Activated T-cell treated with anti-CD3 and anti-CD28 coated beads, Interleukin-2, amount 50 U/mL, for 72 hours (primary cell): Measurements from ENCODE around the gene HECTD2. TPM values are rescaled to one million over a fixed set of nuclear protein-coding genes. Genes with fewer than 3 reads are reported as not detected.
"Not testable (repeated sequence)": the region's sequence is repeated elsewhere in the genome, so short reads cannot be mapped to it uniquely, and the experiment has no call there.

Experiments
- ATAC-seq, 2 donors: fragments of 150-1000 bp; cut with Tn5 transposase; replicated peaks in 1 of 2; 2 replicates each; pipeline ENCODE4 v1.10.0; 2021; ENCODE audit warnings: moderate library complexity in 2 of 2, mild to moderate bottlenecking in 1 of 2
- DNase-seq, 2 donors: peaks; one replicate each; pipeline ENCODE4 v3.0.0; 2021 to 2022; ENCODE audit warnings: mixed read lengths in 1 of 2
- H3K27ac Mint-ChIP-seq: one replicate; pipeline ENCODE4 v1.8.0; 2022; ENCODE audit warnings: mild to moderate bottlenecking, moderate library complexity, mixed read lengths
- H3K27me3 Mint-ChIP-seq: one replicate; pipeline ENCODE4 v1.8.0; 2022; ENCODE audit warnings: low read depth, mixed read lengths
- H3K36me3 Mint-ChIP-seq, 2 donors: one replicate each; pipeline ENCODE4 v1.8.0; 2022; ENCODE audit warnings: mixed read lengths in 2 of 2, mild to moderate bottlenecking in 1 of 2; ENCODE audit not compliant: insufficient read depth in 2 of 2
- H3K4me1 Mint-ChIP-seq: one replicate; pipeline ENCODE4 v1.8.0; 2022; ENCODE audit warnings: low read depth, mixed read lengths
- H3K4me3 Mint-ChIP-seq, 2 donors: one replicate each; pipeline ENCODE4 v1.8.0; 2022; ENCODE audit warnings: mild to moderate bottlenecking in 2 of 2, mixed read lengths in 2 of 2, moderate library complexity in 2 of 2
- H3K9me3 Mint-ChIP-seq, 2 donors: one replicate each; pipeline ENCODE4 v1.8.0; 2022; ENCODE audit warnings: mixed read lengths in 2 of 2
- total RNA-seq, 2 donors: library from RNA; stranded (reverse); gene quantifications; one replicate each; pipeline ENCODE4 v1.2.3, GENCODE V29; 2022

The HECTD2 gene
- total RNA-seq, 2 donors from 2014 or later, result 4.8 to 5.4 TPM

DNA sequence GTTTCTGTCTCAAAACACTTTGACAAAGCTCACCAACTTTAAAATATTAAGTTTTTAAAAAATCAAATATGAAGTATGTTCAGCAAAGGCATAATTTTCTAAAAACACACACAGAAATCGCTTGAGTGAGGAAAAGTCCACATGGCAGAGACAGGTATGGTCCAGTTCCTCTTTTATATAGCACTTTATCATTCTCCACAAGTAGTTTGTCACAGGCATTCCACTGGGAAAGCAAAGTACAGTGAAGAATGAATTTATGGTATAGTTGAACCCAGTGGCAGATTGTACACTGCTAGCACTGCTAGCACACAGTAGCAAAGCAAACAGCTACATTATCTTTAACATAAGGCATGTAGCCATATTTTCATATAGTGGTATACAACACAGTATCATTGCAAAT, 102.3 kb downstream of the HECTD2 start:
- no peak overlapping the region for H3K27ac Mint-ChIP-seq

DNA sequence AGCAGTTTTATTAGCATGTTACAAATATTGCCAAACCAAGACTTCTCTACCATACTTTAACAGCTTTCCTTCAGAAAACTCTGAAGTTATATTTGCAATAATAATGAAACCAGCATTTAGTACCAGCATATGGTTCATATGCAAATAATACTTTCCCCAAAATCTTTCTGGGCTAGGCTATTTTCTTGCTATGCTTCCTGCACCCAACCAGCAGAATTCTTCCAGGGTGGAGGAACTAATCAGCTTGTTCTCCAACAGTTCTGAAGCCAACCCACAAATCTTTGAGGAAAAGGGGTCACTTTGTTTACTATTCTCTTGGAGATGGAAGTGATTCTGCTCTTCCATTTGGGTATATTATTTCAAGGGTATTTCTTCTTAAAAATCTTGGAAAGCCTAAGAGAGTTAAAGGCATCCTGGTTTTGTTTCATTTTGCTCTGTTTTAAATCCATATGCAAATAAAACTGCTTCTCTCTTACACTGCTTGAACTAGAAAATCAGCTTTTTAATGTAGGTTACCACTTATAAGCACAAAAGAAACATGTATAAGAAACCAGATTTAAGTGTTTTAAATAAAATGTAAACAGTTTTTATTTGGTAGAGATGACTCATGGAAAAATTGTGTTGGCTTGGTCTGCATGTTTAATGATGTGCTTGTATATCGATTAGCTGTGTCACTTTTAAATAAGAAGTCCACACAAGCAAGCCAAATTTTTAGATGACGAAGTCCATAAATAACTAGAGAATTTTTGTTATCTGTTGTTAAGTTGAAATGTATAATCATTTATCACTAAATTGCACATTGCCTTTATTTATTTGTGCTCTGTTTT, 103.7 kb downstream of the HECTD2 start:
- Mint-ChIP-seq H3K4me3 (no peak overlapping the region), H3K27ac (no peak overlapping the region), H3K36me3 (peaks cover 0 to 2% of the 10 kb centered on the region in 2 donors), H3K4me1 (peaks cover 9% of the 10 kb centered on the region), H3K27me3 (no peaks in the 10 kb centered on the region), H3K9me3 (no peaks in the 10 kb centered on the region)
- no peak for ATAC-seq
- no peak for DNase-seq

More for the DNA sequence above, 102.3 kb downstream of the HECTD2 start:
- Mint-ChIP-seq H3K36me3 (peaks cover 0 to 2% of the 10 kb centered on the region in 2 donors), H3K4me1 (peaks cover 9% of the 10 kb centered on the region), H3K9me3 (no peaks in the 10 kb centered on the region), H3K4me3 (no peak overlapping the region), H3K27me3 (no peaks in the 10 kb centered on the region)
- DNase-seq (no peak), ATAC-seq (no peak)

DNA sequence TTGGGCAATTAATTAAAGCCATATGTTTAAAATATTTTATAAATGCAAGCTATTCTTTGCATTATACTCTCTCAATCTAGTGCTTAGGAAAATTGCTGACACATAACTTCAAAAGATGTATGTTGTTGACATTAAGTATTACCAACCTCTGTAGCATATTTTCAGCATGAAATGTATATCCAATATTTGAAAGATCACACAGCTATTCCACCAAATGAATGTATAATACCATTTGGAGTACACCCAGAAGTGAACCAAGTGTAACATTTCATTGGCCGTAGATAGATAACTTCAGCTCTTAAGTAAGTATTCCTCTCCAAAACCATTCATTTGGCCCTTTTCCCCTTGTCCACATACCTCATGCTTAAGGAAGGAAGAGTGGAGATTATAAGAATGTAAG, 104.6 kb downstream of the HECTD2 start:
- H3K4me1 Mint-ChIP-seq, result peaks cover 9% of the 10 kb centered on the region
- H3K36me3 Mint-ChIP-seq, result peaks cover 2% of the 10 kb centered on the region in 2 donors
- H3K4me3 Mint-ChIP-seq, result no peak overlapping the region
- no peak overlapping the region for H3K27ac Mint-ChIP-seq
- no peaks in the 10 kb centered on the region for H3K27me3 Mint-ChIP-seq
- no peak for ATAC-seq
- peaks cover 0 to 2% of the 10 kb centered on the region in 2 donors for H3K9me3 Mint-ChIP-seq
- DNase-seq, result no peak

DNA sequence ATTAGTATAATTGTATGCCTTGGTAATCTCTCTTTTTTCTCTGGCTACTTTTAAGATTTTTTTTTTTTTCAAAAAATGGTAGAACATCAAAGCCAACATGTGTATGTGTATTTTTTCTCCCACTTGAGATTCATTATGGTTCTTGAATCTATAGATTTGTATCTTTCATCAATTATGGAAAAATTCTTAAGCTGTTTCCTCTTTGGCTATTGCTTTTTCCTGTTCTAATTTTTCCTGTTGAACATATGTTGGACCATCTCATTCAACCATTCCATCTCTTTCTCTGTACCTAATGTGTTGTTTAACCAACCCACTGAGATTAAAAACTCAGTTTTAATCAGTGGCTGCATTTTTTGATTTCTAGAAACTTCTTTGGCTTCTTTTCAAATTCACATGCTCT, 107.2 kb downstream of the HECTD2 start:
- Mint-ChIP-seq H3K4me3 (no peak overlapping the region), H3K27ac (no peak overlapping the region), H3K9me3 (peaks cover 2% of the 10 kb centered on the region in 2 donors), H3K36me3 (peaks cover 0 to 2% of the 10 kb centered on the region in 2 donors), H3K4me1 (no peaks in the 10 kb centered on the region), H3K27me3 (peaks cover 6% of the 10 kb centered on the region)
- no peak for ATAC-seq
- DNase-seq, result no peak

DNA sequence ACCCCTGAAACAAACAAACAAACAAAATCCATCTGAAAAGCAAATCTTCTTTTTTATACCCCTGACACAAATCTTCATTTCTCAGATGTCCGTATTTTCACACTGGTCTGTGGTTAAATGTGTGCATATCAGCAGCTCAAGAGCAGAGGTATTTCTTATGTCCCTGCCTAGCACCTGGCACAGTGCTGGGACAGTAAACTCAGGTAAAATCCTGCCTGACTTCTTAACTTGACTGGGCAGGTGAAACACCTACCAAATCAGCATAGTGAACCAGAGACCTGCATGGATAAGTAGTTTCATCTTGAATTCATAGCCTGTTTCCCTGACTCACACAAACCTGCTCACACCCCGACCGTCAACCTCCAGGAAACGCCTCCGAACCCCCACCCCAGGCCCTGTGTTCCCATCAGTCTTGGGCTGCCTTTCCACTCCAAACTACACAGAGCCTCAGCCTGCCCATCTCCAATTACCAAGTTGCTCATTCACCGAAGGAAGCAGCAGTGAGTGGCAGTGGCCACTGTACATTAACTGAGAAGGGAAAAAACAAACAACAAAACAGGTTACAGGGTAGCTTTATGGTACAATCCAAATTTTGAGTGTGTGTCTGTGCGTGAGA, 109.9 kb downstream of the HECTD2 start:
- Mint-ChIP-seq H3K27me3 (peaks cover 6% of the 10 kb centered on the region), H3K4me3 (no peak overlapping the region), H3K27ac (peak overlapping the region; percentile 3), H3K4me1 (no peaks in the 10 kb centered on the region), H3K9me3 (peaks cover 2% of the 10 kb centered on the region in 2 donors), H3K36me3 (peaks cover 0 to 2% of the 10 kb centered on the region in 2 donors)
- ATAC-seq (no peak), DNase-seq (no peak)

DNA sequence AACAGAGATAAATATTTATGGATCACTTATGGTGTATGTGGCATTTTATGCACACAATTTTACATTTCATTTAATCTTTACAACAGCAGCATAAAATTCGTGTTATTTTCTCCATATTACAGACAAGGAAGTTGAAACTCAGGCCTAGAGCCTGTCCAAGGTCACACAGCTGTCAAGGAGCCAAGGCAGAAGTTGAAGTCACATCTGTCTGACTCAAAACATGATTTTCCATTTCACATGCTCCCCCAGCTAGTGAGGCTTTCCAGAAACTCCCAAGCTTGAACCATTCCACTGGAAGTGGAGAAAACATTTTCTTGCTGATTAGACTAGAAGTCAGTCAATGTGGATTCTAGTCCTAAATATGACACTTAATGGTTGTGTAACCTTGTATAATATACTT, 110.5 kb downstream of the HECTD2 start:
- H3K4me1 Mint-ChIP-seq, result no peaks in the 10 kb centered on the region
- ATAC-seq, result no peak
- H3K36me3 Mint-ChIP-seq, result peaks cover 0 to 2% of the 10 kb centered on the region in 2 donors
- no peak for DNase-seq
- H3K27ac Mint-ChIP-seq, result no peak overlapping the region
- no peak overlapping the region for H3K4me3 Mint-ChIP-seq
- peaks cover 6% of the 10 kb centered on the region for H3K27me3 Mint-ChIP-seq
- H3K9me3 Mint-ChIP-seq, result peaks cover 2% of the 10 kb centered on the region in 2 donors

DNA sequence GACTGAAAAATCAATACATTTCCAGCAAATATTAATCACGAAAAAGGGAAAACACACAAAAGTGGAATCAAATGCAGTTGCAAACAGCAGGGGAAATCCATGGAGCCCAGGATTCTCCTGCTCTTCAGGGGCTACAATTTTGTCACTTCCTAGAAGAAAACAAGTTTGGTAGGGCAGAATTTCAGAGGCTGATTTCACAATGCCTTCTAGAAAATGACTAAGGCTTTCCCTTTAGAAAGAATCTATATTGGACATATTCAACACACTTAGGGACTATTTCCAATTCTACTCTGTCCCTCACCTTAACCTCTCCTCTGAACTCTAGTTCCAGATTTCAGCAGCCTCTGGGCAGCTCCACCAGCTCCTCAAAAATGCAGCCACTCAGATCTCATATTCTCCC, 111.3 kb downstream of the HECTD2 start:
- Mint-ChIP-seq H3K36me3 (peaks cover 0 to 2% of the 10 kb centered on the region in 2 donors), H3K9me3 (peaks cover 2% of the 10 kb centered on the region in 2 donors), H3K27ac (no peak overlapping the region), H3K4me3 (no peak overlapping the region), H3K4me1 (no peaks in the 10 kb centered on the region), H3K27me3 (peaks cover 6% of the 10 kb centered on the region)
- DNase-seq (no peak), ATAC-seq (no peak)

DNA sequence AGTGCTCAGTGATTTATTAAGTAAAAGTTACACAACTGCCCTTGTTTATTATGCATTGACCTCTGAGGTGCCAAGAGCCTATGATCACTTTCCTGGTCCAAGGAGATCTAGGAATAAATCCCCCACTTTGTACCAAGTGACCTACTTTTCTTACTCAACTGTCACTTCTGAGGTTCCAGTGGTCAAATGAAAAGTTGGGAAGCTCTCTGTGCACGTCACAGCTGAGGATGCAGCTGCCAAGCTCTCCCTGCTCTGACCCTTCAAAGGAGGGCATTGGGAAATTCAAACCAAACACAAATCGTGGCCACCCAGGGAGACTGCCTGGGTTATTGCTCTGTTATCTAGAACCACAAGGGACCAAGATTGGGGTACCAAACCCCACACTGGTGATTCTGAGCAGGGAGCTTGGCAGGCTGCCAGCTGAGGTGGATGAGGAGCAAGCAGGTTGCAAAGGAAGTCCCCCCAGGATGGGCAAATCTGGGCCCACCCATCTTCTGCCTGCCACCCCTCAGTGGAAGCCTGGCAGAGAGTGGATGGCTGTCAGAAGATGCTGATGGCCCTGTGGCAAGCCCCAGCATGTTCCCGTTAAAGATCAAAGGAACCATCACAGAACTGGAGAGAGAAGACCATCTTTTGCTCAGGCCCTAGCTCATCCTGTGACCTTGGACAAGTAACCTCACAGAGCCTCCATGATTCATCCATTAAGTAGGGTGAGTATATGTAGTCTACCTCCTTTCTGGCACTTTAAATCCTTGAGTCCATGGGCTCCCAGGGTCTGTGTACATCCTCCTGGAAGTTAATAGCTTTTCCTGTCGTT, 116.0 kb downstream of the HECTD2 start:
- DNase-seq (no peak), ATAC-seq (no peak)
- H3K36me3 Mint-ChIP-seq, result no peaks in the 10 kb centered on the region
- no peaks in the 10 kb centered on the region for H3K4me1 Mint-ChIP-seq
- peaks cover 6% of the 10 kb centered on the region for H3K27me3 Mint-ChIP-seq
- H3K27ac Mint-ChIP-seq, result no peak overlapping the region
- H3K4me3 Mint-ChIP-seq, result no peak overlapping the region
- H3K9me3 Mint-ChIP-seq, result peaks cover 0 to 2% of the 10 kb centered on the region in 2 donors

DNA sequence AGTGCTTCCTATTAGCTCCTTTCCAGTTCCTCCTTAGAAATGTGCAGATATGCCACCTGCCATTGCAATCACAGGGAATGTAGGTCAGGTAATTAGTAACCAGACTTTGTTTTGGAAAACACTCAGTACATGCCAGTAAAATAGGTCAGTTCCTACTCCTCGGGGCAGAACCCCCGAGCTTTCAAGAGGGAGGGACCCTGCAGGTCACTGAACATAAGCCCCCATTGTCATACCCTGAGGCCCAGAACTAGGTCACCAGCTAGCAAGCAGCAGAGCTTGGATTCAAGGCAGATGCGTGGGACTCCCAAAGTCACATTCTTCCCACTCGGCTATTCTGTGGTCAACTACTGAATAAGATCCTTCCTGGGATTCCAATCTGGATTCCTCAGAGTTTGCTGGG, 117.9 kb downstream of the HECTD2 start:
- no peak overlapping the region for H3K27ac Mint-ChIP-seq
- ATAC-seq (no peak), DNase-seq (no peak)
- no peaks in the 10 kb centered on the region for H3K4me1 Mint-ChIP-seq
- H3K36me3 Mint-ChIP-seq, result no peaks in the 10 kb centered on the region
- H3K4me3 Mint-ChIP-seq, result no peak overlapping the region
- H3K9me3 Mint-ChIP-seq, result no peaks in the 10 kb centered on the region
- H3K27me3 Mint-ChIP-seq, result no peaks in the 10 kb centered on the region

DNA sequence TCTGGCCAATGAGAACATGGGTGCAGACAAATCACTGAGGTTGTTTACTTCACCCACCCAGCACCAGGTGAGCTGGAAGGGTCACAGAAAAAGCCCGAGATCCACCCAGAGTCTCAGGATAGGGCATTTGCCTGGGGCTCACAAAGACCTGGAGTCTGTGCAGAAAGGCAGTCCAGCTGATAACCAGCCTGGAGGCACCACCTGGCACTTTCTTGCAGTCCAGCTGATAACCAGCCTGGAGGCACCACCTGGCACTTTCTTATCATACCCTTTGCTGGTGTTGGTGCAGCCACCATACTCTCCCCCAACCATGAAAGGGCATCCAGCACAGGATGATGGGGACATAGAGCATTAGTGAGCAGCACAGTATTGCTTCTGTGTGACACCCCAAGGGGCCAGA, 118.6 kb downstream of the HECTD2 start:
- Mint-ChIP-seq H3K4me1 (no peaks in the 10 kb centered on the region), H3K4me3 (no peak overlapping the region), H3K36me3 (no peaks in the 10 kb centered on the region), H3K9me3 (no peaks in the 10 kb centered on the region), H3K27ac (no peak overlapping the region), H3K27me3 (no peaks in the 10 kb centered on the region)
- no peak for ATAC-seq
- no peak for DNase-seq

DNA sequence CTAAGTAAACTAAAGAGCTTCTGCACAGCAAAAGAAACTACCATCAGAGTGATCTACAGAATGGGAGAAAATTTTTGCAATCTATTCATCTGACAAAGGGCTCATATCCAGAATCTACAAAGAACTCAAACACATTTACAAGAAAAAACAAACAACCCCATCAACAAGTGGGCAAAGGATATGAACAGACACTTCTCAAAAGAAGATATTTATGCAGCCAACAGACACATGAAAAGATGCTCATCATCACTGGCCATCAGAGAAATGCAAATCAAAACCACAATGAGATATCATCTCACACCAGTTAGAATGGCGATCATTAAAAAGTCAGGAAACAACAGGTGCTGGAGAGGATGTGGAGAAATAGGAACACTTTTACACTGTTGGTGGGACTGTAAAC, 124.6 kb downstream of the HECTD2 start:
- not testable (repeated sequence) for H3K4me1 Mint-ChIP-seq, DNase-seq, H3K4me3 Mint-ChIP-seq, H3K9me3 Mint-ChIP-seq, H3K36me3 Mint-ChIP-seq, H3K27me3 Mint-ChIP-seq, ATAC-seq, H3K27ac Mint-ChIP-seq

DNA sequence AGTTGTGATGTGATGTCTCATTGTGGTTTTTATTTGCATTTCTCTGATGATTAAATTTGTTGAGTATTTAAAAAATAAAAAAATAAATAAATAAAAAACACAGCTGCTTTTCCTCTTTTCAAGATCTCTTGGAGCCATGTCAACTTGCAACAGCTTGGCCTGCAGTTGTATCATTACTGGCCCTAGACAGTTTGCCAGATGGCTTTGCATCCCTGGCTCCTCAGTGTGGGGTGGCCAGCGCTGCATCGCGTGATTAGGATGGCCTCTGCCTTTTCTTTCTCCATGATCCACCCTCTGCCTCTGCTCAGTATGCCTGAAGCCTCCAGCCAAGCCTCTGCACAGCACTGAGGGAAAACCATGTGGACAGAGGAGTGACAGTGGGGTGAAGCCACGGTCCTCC, 126.0 kb downstream of the HECTD2 start:
- Mint-ChIP-seq H3K36me3 (no peaks in the 10 kb centered on the region), H3K4me1 (no peaks in the 10 kb centered on the region), H3K27ac (no peak overlapping the region), H3K4me3 (no peak overlapping the region), H3K27me3 (no peaks in the 10 kb centered on the region), H3K9me3 (peaks cover 0 to 3% of the 10 kb centered on the region in 2 donors)
- no peak for DNase-seq
- no peak for ATAC-seq

DNA sequence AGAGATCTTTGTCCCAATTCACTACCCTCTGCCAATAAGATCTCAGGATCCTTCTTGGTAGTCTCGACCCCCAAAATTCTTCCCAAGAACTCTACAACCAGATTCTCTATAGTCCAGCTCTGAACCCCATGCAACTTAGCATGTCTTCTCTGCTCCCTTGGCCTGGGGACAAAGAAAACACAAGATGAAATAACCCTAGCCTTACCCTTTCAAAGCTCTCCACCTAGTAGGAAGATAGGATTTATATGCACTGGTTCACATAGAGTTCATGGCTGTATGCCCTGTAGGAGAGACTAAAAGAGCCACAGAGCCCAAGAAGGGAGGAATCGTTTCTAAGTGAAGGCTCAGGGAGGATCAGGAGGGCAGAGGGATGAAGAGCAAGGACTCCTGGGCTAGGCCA, 126.6 kb downstream of the HECTD2 start:
- Mint-ChIP-seq H3K9me3 (peaks cover 0 to 3% of the 10 kb centered on the region in 2 donors), H3K4me1 (no peaks in the 10 kb centered on the region), H3K36me3 (no peaks in the 10 kb centered on the region), H3K27ac (no peak overlapping the region), H3K4me3 (no peak overlapping the region), H3K27me3 (no peaks in the 10 kb centered on the region)
- no peak for ATAC-seq
- DNase-seq, result no peak
